Measurements from ENCODE around the gene CLCNKA.

CLCNKA gene

GRCh38 chr1:16082283-16083038, 60.6 kb downstream of the CLCNKA start:
- peak; percentile 28 for DNase-seq

- no peak for DNase-seq
Observed at GRCh38 chr1:16083486-16083885, 61.6 kb downstream of the CLCNKA start.

All from NCI-H2029 (cell line).